Glomerular visceral epithelial cell (primary cell): ENCODE measurements around the gene ANAPC2.

Experiments
- DNase-seq: peaks from one replicate; pipeline ENCODE4 v3.0.0-alpha.2; 2016; ENCODE audit errors: extremely low spot score

ANAPC2 gene

DNA sequence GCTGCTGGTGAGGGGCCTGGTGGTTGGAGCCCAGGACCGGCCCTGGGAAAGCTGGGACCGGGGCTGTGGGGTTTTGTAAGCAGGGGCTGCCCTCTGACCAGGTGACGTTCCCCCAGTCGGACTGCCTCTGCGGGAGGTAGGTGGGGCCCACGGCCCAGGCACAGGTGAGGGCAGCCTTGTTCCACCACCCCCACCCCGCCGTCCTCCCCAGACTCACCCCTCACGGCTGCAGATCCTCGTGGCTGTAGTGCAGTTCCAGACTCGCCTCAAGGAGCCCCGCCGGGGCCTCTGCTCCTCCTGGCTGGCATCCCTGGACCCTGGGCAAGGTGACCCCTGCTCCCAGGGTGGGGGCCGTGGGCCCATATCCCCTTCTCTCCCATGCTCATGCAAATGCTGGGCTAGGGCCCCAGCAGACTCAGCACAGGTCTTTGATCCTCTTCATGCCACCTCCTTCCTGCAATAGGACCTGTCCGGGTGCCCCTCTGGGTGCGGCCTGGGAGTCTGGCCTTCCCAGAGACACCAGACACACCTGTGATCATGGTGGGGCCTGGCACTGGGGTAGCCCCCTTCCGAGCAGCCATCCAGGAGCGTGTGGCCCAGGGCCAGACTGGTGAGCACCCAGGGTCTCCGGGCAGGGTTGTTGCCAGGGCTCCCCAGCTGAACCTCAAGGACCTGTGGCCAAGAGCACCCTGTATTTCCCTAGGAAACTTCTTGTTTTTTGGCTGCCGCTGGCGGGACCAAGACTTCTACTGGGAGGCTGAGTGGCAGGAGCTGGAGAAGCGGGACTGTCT lies 27.0 kb upstream of the ANAPC2 start:
- no peak for DNase-seq

DNA sequence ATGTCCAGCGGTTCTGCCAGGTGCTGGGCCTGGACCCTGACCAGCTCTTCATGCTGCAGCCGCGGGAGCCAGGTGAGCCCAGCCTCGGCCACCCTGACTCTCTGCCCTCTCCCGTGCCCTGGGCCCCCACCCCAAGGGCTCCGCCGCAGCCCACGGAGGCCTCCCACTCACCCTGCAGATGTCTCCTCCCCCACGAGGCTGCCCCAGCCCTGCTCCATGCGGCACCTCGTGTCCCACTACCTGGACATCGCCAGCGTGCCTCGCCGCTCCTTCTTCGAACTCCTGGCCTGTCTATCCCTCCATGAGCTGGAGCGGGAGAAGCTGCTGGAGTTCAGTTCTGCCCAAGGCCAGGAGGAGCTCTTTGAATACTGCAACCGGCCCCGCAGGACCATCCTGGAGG lies 26.3 kb upstream of the ANAPC2 start:
- no peak for DNase-seq

DNA sequence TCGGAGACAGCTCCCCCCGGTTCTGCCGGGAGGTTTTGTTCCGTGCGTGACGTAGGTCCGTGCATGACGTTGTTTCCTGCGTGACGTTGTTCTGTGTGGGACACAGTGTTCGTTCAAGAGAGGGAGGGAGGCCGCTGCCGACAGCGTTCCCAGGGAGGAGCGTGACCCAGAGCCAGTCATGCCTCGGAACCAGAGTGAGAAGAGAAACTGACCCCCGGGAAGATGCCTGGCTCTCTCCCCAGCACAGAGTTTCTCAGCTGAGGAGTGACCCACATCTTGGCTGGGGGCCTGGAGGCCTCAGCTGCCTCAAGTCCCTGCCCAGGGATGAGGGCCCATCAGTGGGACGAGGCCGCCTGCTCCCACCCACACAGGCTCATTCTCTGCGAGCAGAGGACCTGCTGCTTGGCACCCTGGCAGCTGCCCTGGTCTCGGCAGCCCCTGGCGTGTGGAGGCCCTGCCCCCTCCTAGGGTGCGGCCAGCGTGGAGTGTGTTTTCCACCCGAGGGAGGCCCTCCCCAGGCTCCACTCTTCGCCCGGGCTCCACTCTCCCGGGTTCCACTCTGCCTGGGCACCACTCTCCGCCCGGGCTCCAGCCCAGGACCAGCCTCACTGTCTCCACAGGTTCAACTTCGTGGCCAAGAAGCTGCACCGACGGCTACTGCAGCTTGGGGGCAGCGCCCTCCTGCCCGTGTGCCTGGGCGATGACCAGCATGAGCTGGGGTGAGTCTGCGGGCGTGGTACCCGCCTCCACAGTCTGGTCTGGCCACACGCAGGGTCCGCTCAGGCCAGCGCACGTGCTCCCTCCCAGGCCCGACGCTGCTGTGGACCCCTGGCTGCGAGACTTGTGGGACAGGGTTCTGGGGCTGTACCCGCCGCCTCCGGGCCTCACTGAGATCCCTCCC lies 25.1 kb upstream of the ANAPC2 start:
- no peak for DNase-seq

DNA sequence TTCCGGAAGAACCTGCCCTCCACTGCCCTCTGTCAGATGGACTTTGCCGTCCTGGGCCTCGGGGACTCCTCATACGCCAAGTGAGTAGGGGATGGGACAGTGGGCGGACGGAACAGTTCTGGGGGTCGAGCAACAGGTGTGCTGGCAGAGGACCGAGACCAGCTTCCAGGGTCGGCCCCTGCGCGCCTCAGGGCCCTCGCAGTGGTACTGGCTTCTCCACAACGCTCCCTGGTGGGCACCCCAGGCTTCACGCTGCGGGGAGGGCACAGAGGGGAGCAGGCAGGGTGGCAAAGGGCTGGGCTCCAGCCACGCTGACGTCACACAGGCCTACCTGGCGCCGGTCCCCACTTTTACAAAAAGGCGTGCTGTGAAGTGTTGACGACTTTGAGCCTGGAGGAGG lies 24.2 kb upstream of the ANAPC2 start:
- no peak for DNase-seq

DNA sequence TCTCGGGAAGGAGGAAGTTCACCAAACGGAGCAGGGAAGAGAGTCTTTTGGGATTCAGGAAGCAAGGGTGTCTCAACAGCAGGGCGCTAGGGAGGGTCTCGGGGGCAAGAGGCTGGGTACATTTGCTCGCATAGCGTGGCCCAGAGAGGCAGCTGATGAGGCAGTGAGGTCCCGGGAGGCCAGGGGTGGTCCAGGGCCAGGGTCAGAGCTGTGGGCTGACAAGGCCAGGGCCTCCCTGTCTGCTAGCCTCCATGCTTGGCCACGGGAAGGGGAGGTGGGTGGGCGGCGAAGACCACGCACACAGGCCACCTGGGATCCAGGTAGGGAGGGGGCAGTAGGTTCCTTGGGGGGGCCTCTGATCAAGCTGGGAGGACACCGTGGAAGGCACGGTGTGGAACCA lies 23.2 kb upstream of the ANAPC2 start:
- DNase-seq: no peak

DNA sequence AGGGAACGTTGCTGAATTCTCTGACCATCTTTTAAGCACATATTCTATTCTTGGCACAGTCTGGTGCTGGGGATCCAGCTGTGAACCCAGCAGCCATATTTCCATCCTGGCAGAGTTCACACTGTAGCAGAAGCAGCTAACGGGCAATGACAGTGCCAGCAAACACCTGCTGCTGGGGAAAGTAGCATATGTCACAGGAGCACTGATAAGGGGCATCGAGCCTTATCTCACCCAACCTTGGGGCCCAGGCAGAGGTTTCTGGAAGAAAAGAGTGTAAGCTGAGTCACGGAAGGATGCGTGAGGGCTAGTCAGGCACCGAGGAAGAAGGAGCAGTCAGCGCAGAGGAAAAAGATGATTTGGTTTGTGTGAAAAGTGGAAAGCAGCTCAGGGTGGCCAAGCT lies 18.2 kb upstream of the ANAPC2 start:
- no peak for DNase-seq

DNA sequence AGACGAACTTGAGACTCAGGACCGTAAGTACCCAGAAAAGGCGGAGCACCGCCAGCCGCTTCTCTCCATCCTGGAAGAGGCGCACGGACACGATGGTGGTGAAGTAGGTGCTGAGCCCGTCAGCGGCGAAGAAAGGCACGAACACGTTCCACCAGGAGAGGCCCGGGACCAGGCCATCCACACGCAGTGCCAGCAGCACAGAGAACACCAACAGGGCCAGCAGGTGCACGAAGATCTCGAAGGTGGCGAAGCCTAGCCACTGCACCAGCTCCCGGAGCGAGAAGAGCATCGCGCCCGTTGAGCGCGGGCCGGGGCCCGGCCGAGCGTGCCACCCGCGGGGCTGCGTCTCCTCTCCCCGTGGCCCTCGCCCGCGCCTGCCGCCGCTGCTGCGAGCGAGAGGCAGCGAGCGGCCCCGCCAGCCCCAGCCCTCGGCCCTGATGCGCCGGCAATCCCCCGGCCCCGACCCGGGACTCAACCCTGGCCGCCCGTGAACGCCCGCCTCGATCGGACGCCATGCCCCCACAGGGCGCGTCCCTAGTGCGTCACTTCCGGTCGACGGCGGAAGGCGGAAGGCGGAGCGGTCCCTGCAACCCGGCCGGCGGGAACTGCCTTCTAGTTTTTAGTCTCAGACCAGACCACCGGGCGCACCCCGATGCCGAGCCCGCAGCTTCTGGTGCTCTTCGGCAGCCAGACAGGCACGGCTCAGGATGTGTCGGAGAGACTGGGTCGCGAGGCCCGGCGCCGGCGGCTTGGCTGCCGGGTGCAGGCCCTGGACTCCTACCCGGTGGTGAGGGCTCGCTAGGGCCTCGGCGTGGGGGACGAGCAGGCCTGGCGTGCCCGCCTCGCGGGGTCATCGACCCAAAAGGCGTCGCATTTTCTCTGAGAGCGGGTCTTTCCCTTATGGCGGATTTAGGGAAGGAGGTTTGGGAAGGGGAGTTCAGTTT lies 17.0 kb upstream of the ANAPC2 start, which contains the start of the genes NDOR1 and TMEM203:
TSS of gene NDOR1 (plus strand) at position 575 of the 944 bp plus-strand sequence. CDS start at position 653, 78 bp downstream.
TSS of gene TMEM203 (minus strand) at position 523 of the 944 bp plus-strand sequence. CDS start at position 289, 234 bp downstream.
- peak; percentile 77 for DNase-seq

DNA sequence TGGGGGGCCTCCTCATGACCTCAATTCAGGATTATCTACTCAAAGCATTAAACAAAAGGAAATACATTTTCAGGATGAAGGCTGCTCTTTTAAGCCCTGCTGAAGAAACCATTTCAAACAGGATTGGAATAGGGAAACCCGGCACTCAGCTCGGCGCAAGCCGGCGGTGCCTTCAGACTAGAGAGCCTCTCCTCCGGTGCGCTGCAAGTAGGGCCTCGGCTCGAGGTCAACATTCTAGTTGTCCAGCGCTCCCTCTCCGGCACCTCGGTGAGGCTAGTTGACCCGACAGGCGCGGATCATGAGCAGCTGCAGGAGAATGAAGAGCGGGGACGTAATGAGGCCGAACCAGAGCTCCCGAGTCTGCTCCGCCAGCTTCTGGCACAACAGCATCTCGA lies 16.4 kb upstream of the ANAPC2 start:
- DNase-seq: no peak

DNA sequence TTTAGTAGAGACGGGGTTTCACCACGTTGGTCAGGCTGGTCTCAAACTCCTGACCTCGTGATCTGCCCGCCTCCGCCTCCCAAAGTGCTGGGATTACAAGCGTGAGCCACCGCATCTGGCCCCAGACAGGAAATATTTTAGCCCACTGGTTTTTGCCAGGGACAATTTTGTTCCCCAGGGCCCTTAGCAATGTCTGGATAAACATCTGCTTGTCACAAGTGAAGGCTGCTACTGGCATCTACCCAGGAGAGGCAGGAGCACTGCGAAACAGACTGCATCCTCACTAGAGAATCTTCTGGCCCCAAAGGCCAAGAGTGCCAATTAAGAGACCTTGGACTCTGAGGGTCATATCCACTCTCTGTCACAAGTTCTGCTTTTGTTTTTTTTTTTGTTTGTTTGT lies 14.6 kb upstream of the ANAPC2 start:
- DNase-seq: no peak

DNA sequence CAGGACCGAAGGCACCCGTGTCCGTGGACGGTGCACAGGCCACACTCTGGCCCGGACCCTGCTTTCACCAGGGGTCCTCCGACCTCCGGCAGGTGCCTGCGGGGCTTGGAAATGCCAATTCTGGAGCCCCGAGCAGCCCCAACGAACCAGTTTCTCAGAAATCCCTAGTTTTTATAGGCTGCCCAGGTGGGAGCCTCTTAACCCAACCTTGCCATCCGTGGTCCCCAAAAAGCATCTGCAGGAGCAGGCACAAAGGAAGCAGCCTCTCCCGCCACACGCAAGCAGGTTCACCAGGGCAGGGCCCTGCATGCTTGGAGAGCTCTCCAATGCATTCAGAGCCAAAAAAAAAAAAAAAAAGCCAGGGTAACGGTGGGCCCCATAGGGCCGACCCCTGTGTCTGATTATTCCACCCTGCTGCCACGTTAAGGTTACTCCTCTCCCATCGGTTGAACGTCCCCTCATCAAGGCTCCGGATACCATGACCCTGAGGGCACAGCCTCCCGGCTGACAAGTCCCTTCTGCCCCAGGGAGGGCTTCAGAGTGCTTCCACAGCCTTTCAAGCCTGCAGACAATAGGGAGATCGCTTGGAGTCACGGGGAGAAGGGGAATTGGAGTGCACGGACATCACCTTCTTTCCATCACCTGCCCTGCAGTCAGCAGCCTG lies 13.0 kb upstream of the ANAPC2 start:
- no peak for DNase-seq

DNA sequence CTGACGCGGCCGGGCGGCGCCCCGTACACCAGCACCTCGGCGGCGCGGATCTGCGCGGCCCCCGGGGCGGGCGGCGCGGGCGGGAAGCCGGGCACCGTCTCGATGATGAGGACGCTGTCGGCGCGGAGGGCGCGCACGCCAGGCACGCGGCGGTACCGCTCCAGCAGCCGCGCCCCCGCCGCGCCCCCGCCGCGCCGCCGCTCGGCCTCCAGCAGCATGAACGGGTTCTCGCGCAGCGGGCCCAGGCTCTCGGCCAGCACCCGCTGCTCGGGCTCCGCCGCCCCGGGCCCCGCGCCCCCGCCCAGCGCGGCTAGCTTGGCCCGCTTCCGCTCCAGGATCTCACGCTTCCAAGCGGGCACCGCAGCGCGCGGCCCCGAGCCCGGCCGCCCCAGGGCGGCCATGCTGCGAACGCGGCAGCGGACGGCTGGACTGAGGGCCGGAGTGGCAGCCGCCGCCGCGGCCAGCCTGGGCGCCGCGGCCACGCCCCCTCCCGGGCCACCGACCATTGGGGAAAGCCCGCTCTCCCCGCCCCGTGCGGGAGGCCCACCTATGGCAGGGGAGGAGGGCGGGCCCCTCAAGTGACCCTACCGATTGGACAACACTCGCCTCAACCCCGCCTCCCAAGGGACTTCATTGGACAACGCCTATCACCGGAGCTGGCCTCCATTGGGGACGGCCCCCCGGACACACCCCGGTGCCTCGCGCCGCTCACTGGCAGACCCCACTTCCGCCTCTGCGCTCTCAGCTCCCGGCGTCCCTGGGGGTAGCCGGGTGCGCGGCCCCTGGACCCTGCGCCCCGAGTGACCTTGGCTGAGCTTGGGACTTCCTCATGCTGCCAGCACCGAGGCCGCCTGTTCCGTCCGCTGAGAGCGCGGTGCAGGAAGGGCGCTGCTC lies 12.2 kb upstream of the ANAPC2 start, which contains the start of gene TPRN:
TSS of gene TPRN (minus strand) at position 431 of the 894 bp plus-strand sequence. CDS start at position 401, 30 bp downstream.
- DNase-seq: peak; percentile 99

DNA sequence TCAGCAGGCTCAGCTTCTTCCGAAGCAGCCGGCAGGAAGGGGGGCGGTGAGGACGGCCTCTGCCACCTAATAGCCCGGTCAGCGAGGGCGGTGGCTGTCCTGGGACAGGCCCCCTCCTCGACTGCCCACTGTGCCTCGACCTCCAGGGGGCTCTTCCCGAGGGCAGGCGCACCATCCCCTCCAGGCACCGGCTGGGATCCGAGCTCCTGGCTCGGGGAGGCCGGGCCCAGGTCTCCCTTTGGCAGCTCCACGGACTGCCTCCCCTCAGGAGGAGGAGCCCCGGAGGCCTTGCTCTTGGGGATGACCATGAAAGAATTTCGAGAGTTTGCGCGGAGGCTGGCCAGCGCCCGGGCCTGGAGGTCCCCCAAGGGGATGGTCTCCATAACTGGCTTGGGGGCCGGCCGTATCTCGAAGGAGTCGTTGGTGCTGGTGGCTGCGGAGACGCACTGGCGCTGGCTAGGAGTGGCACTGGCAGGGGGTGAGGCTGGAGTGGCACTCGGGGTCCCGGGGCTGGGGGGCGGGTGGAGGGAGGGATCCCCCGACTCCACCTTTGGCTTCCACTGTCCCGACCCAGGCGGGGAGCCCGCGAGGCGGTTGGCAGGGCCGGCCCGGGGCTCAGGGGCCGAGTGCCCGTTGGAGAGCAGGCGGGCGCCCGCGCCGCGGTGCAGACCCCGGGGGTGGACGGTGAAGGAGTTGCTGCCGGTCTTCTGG lies 11.2 kb upstream of the ANAPC2 start:
- no peak for DNase-seq

DNA sequence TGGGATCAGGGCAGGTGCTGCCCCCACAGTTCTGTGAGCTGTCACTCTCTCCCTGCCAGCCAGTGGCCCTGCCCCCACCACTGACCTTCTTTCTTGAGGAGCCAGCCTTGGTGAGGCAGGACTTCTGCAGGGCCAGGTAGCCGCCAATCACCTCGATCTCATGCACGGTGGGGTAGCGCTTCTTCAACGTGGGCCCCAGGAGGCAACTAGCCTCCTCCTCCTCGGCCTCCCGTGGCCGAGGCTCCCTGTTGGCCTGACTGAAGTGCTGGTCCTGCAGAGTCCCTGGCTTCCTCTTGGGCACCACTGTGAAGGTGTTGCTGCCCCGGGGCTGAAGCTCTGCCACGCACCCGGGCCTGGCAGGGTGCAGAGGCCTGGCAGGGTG lies 10.5 kb upstream of the ANAPC2 start:
- DNase-seq: no peak

DNA sequence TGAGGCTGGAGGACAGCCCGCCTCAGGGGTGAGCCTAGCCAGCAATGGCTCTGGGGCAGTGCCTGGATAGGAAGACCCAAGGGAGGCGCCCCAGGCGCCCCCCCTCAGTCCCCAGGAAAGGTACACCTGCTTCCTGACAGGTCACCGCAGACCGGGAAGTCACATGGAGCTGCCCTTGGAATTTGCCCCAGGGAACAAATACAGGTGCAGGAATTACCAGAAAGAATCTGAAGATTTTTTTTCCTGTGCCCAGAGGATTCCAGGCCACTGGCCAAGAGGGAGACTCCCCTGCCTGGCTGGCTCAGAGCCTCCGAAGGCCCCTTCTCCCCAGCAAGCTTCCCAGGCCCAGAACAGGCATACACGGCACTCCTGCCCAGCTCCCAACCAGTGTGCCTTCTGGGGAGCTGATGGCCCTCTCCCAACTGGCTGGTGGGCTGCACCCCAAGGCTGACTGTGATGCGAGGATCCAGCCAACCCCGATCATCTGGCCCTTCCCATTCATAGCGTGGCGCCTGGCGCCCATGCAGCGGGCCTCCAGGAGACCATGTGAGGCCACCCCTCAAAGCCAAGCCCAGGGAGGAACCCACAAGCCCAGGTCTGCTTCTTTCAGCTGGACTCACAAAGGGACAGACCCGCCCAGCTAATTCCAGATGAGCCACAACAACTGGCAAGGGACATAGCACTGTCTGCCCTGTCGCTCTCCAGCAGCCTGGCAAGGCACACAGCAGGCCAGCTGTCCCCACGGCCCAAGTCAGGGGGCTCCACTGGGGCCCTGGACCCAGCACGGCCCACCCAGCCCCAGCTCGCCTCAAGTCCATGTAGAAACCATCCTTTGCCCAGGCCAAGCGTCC lies 9.9 kb upstream of the ANAPC2 start:
- DNase-seq: no peak

DNA sequence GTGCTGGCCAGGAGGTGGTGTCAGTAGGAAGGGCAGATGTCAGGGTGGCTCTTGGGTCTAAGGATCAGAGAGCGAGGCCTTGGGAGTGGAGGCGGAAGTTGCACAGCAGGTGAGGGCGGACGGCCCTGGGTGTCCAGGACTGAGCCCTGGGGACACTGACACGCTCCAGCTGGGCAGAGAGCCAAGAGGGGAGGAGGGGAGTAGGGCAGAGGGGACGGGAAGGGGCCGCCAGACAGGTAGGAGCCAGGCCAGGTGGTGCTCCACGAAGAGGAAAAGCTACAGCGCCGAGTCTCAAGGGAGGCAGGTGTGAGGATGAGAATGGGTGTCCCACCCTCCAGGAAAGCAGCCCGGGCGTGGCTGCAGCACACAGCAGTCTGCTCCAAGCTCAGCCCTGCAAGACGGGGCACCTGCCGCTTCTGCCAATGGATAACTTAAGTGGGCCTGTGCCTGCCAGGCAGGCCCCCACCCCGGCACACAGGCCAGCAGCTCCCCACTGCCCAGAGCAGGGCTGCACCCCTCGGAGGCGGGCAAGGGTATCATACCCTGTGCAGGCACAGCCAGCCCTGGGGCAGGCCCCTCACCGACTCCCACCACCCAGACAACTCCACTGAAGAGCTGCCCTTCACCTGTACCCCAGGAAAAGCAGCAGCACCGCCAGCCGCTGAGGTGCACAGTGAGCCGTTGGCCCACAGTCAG lies 7.3 kb upstream of the ANAPC2 start:
- no peak for DNase-seq

DNA sequence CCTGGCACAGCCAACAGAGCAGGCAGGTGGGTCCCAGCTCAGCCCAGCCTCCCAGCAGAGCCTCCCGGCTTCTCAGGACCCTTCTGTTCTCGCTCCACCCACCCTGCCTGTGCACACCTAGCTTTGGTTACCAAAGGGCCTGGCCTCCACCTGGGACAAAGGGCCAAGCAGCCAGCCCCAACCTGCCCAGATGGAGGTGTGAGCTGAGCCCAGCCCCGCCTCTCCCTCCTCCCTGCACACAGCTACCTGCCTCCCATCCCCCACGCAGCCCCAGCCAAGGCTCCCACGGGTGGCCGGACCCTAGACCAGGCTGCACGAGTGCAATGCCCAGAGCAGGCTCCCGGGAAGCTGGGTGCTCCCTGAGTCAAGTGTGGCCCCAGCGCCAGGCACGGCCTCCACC lies 6.5 kb upstream of the ANAPC2 start:
- DNase-seq: no peak

DNA sequence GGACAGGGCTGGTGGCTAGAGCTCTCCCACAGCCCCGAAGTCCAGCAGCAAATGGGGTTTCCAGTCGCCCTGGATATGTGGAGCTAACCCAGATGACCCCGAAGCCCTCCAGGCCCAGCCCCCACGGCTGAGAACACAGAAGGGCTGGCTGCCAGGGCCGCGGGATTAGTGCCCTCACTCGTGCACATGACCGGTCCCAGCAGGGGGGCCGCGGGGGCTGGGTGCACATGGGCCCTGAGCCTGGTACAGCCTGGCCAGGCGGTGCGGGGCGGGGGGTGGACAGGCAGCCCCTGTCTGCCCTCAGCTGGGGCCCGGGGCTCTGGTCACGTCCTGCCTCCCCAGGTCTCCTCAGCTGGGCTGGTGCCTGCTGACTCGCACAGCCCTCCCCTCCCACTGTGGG lies 6.0 kb upstream of the ANAPC2 start:
- peak; percentile 33 for DNase-seq

DNA sequence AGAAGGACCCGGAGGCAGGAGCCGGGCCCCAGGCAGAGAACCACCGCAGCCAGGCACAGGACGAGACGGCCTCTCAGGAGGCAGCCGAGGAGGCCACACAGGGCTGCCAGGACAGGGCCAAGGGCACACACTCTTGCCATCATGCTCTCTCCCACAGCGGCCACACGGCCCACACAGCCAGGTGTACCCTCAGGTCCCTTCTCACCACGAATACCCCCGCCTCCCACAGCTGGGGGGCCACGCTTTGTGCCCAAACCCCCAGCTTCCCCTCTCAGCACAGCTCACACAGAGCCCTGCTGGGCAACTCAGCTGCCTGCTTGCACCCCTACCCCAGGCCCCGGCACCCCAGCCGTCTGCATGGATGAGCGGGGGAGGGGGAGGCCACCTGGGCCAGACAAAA lies 5.4 kb upstream of the ANAPC2 start:
- no peak for DNase-seq
